DMS53 treated with DMSO at 0.1 percent for 48 hours (cell line): ENCODE data around the gene ERI2.

Experiments
- DNase-seq: peaks from one replicate; lab custom pipeline; 2025; ENCODE audit not compliant: unreplicated experiment; lab: John Stamatoyannopoulos, UW

Gene ERI2, protein sequence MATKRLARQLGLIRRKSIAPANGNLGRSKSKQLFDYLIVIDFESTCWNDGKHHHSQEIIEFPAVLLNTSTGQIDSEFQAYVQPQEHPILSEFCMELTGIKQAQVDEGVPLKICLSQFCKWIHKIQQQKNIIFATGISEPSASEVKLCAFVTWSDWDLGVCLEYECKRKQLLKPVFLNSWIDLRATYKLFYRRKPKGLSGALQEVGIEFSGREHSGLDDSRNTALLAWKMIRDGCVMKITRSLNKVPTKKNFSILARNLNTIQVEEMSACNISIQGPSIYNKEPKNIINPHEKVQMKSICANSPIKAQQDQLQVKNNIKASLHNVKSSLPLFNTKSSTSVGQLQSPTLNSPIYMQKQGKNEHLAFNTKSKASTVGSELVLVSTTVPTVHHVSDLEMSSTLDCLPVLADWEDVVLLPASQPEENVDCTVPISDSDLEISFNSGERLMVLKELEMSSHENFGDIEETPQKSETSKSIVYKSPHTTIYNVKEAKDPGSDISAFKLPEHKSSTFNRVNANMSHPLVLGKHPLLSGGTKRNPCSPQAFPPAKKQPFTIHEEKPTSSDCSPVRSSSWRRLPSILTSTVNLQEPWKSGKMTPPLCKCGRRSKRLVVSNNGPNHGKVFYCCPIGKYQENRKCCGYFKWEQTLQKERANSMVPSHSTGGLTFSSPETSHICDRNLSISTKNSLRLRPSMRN

DNA sequence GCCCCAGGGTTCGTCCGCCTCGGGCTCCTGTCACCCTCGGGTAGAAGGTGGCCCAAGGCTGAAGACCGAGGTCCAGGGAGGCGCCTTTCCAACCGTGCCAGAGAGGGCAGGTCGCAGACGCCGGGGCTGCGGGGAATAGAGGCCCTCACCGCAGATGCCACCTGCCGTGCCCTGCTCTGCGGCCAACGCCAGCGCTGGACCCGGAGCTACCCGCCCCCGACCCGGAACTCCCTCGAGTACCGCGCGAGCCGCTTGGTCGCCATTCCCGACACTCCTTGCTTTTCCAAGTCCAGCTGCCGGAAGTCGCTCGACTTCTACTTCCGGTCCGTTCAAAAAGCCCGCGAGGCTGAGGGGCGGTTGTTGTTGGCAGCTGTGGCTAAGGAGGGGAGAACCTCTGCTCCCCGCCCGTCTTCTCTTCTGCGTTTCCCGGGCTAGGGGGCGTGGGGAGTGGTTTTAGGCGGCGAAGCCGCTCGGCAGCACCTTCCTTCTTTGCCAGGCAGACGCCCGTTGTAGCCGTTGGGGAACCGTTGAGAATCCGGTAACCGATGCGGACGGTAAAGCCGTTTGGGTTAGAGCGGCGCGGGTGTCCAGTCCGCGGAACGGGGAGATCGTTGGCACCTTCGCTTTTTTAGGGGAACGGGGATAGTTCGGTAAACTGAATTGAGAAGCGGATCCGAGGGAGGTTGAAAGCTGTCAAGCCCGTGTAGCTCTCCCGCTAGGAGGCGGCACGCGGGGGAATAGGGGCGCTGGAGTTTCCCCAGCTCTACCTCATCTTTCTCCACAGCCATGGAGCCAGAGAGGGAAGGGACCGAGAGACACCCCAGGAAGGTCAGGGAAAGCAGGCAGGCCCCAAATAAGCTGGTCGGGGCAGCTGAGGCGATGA is at the start of gene ERI2, which contains the start of gene REXO5:
Gene ERI2 (minus strand): TSS at position 305 of the 883 bp plus-strand sequence. CDS start 42 bp downstream, at position 263.
Gene REXO5 (plus strand): TSS at position 360 of the 883 bp plus-strand sequence. CDS start 427 bp downstream, at position 787.
- DNase-seq, result peak; percentile 73

DNA sequence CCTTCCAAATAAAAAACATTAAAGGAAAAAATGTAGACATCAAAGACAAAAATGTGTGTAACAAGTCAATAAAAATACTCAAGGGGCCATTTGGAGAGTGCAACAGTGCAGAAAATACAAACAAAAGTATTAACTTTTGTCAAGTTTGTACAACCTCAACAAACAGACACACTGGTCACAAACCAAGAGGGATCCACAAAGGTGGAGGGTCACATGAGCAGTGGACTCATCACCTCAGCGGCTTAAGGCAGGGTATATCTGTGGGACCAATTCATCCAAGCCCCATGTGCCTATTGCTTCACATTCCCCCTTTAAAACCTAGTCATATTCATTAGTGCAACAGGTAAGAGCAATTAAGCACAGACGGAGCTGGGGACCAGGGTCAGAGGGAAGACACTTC is 48.7 kb upstream of the ERI2 start:
- peak; percentile 8 for DNase-seq

DNA sequence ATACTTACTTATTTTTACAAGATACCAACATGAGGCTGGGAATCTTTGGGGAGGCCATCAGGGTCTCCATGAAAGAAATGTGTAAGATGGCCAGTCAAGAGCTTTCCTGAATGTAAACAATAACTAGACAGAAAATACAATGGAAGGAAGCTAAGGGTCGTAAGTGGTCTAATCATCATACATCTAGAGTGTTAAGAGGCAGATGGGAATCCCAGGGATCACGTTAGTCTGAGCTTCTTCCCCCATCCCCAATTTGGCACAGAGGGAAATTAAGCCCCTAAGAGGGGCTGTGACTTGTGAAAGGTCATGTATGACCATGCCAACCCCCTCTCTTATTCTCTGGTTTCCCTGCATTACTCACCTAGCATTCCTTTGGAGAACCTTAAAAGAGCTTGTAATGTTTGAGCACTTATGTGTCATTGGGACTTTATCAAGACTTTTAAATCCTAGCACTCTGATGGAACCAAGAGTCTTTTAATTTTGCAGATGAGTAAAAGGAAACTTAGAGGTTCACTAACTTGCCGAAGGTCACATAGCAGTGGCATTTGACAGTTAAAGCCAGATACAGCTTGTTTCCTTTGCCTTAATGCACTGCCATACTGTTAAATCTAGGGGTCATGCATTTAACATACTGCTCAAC is 47.8 kb upstream of the ERI2 start:
- no peak for DNase-seq

DNA sequence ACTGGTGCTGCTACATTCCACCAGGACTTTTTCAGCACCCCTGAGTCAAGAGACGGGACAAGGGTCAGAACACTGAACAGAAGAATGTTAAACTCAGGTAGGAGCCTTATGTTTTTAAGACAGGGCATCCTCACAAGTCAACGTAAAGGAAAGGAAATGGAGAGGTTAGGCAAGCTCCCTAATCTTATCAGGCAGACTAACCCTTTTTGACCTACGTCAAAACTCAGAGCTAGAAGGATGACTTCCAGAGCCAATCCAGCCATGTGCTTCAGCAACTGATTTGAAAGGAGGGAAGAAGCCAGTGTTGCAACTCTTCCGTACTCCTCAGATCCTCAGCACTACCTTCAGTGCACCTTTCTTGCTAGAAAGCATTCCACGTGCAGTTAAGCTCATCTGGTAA is 46.9 kb upstream of the ERI2 start:
- DNase-seq, result no peak

DNA sequence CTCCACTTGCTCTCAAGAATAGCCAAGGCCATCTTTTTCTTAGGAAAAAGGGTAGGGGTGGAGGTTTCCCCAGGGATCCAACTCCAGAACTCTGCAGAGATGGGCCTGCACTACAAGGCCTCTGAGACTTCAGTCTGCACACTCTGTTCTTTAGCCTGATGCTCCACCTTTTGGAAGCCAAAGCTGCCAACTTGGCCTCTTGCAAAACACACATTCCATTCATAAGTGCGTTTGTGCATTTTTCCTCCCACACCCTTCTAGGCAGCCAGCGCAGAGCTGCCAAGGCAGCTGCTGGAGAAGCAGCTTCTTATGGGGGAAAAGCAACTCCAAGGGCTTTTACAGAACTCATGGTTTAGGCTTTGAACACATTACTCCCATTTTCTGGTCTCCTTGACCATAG is 45.3 kb upstream of the ERI2 start:
- no peak for DNase-seq

DNA sequence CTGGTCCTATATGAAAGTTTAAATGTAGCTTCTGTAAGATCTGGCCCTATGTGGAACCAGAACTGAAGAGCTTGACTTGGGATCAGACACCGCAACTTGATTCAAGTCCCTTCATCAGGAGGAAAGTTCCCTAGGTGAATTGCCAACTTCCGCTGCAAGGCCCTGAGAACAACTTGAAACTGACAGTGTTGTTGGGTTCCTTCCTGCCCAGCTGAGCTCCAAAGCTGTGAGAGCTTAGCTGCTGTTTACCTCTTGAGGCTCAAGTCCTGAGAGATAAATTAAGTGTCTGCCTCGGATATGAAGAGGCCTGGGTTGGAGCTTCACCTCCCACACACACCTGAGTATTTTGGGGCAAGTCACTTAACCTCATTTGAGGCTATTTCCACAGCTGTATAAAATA is 44.7 kb upstream of the ERI2 start:
- DNase-seq, result no peak

DNA sequence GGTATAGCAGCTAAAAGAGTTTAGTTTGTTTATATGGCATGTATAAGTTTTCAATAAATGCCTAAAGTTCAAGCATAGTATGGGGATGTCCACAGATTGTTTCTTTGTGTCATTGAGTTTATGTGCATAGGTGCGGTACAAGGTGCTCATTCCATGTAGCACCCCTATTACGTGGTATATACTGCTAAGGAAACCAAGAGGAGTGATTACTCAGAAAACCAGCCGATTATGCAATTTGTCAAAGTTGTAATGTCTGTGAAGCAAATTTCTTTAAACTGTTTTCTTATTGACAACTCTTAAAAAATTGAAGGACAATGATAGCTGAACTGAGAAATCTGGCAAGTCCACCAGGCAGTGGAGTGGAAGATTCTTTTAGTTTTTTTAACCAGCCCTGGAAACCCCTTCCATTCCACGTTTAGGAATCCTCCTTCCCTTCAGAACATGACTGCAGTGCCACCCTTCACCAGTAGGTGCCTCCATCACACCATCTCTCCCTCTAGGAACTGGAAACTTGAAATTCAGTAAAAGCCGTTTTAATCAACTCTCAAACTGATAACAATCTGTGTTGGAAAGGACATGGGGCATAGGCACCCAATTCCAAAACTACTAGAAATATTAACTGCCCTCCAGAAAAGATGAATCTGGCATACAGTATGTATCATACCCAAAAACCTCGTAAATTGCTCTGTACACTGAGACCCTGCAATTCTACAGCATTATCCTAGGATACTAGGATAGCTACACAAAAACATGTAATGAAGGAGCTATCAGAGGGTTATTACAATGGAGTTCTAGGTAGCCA is 43.5 kb upstream of the ERI2 start:
- peak; percentile 23 for DNase-seq

DNA sequence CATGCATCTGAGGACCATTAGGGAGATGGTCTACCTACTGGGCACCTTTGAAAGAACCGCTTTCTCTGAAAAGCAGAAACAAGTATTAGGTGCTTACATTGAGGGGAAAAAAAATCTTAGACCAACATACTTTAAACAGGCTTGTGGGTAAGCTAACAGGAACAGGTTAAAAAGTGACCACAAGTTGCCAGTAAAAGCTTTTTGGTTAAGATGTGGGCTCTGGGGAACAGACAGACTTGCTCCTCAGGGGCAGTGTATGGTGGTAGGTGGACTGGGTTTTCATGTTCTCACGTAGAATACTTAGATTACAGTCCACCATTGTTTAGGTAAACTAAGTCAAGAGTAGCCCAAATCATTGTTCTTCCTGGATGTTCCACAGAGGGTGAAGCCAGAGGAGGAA is 41.3 kb upstream of the ERI2 start:
- no peak for DNase-seq

DNA sequence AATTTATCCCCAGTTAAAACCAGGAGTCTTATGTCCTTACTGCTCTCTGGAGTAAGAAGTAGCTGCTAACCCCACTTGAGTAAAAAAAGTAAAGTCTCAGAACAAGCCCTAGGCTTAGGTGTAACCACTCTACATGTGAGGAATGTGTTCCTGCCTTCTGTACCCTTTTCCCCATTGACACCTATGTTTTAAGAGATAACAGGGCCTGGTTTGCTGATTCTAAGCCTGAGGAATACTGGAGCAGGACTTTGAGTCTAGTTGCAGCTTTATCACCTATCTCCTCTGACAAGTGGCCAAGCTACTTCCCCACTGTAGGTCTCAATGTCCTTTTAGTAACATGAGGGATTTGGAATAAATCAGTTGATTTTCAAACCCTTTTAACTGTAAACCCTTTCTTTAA is 40.3 kb upstream of the ERI2 start:
- DNase-seq, result no peak

DNA sequence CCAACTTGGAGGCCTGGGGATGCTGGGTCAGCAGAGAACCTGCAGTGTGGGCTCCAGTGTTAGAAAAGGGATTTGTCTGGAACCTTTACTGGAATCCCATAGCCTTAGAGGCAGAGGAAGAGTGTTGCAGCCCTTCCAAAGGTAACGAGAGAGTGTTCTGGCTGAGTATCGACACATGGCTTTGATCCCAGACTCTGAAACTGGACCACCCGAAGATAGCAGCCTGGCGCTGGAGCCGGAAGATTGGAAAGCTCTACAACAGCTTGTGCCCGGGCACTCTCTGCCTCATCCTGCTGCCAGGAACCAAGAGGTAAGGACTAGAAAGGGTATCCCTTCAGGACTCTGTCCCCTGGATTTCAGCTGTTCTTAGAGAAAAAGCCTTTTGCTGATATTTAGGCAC is 39.8 kb upstream of the ERI2 start:
- no peak for DNase-seq

DNA sequence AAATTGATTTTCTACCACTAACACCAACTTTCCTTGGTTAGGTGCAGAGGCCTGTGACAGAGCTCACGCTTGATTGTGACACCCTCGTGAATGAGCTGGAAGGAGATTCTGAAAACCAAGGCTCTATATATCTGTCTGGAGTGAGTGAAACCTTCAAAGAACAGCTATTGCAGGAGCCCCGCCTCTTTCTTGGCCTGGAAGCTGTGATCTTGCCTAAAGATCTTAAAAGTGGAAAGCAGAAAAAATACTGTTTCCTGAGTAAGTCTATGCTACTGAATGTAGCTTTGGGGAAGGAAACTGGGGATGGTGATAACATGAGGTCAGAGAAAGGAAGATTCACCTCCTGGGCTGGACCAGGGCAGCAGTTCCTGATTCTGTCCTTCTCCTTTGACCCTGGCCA is 38.3 kb upstream of the ERI2 start:
- DNase-seq, result no peak

DNA sequence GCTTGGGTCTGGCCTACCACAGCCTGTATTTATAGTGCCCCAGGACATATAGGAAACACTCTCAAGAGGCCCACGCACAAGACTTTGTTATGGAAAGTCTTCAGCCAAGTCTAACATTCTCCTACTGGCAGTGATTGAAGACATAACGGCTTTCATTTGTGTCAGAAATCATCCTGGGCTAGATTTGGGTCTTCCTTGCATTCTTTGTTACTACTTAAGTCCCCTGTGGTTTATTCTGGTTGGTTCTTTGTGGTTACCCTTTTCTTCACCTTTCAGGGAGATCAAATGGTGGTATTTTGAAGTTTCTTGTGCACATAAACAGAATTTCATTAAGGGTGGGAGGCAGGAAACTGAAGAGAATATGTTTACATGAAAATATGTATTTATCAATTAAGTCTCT is 37.8 kb upstream of the ERI2 start:
- no peak for DNase-seq

DNA sequence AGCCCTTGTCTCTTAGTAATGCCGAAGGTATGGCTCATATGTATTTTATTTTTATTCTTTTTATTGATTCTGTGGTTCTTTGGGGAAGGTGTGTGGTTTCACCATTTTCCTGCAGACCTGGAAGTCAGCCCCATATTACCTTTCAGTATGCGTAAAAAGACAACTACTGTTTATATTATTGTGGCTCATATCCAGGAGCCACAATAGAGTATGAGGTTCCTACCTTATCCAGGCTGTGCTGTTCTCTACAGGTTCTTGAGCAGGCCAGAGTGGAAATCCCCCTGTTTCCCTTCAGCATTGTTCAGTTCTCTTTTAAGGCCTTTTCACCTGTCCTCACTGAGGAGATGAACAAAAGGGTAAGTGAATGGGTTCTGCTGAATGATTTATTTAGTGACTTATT is 33.2 kb upstream of the ERI2 start:
- DNase-seq, result no peak

DNA sequence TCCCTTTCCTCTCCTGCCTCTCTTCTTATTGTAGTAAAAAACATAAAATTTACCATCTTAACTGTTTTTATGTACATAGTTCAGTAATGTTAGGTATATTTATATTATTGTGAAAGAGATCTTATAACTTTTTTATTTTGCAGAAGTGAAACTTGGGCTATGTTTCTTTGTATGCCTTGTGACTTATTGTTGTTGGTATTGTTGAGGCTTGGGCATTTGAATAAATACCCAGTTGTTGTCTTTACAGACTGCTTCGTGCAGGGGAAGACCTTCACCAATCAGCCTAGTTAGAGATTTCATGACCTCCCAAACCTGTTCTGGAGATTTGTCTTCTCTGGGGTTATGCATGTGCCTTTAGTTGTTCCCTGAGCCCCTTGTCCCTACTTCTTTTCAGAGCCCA is 32.0 kb upstream of the ERI2 start:
- no peak for DNase-seq

DNA sequence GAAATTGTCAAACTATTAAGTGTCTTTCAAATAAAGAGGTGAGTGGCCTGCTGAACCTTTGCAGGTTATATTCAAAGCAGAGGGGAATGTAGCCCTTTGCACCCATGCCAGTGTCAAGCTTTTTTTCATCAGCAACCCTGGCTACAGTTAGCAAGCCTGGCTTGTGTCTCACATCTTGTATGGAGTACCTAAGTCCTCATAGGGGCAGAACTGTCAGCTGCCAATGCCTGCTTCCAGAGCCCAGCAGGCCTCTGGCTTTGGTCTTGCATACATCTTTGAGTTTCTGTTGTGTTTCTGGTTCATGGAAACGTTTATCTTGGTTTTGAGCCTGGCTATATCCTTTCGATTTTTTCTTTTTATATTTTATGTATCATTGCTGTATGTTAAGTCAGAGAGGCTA is 26.8 kb upstream of the ERI2 start:
- no peak for DNase-seq

DNA sequence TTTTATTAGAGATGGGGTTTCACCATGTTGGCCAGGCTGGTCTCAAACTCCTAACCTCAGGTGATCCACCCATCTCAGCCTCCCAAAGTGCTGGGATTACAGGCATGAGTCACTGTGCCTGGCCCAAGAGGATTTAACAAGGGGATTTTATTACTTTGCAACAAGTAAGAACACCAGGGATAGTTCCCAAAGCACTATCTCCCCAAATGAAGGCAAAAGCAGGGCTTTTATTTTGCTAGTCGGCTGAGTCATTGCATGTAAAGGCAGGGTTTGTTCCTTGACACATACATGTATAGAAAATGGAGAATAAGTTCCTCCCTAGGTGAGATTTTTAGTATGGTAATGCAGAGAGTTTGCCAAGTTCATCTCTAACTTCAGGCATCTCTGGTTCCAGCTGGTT is 24.1 kb upstream of the ERI2 start:
- no peak for DNase-seq

DNA sequence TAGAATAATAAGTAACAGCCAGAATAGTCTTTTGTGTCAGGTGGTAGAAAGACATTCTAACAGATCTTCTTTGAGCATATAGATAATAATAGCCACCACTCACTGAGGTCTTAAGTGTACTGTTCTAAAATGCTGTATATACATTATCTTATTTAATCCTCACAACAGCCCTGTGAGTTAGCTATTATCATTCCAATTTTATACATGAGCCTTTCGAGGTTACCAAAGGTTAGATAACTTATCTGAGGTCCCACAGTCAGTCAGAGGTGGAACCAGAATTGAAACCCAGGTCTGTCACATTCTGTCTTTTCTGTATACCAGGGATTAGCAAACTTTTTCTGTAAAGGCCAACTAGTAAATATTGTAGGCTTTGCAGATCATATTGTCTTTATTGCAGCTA is 23.3 kb upstream of the ERI2 start:
- DNase-seq, result no peak

DNA sequence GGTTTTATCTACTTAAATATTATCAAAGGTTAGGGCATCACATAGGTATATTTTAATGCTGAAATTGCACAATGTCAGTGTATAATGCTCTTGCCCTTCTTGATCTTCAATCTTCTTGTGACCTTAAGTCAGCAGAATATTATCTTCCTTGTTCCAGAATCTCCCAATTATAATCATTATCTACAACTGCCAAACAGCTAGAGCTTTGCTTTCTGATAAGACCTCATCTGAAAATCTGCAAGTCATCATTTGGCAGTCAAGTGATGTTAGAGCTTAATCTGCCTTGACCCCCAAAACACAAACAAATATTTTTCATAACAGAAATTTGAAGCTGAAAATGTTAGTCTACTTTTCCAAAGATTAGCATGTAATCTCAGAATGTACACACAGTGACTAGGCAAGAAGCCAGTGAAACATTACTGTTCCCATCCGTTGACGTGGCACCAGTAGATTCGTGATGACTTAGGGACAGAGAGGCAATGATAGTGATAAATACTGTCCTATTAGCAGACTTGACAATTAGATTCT is 19.8 kb upstream of the ERI2 start:
- no peak for DNase-seq

DNA sequence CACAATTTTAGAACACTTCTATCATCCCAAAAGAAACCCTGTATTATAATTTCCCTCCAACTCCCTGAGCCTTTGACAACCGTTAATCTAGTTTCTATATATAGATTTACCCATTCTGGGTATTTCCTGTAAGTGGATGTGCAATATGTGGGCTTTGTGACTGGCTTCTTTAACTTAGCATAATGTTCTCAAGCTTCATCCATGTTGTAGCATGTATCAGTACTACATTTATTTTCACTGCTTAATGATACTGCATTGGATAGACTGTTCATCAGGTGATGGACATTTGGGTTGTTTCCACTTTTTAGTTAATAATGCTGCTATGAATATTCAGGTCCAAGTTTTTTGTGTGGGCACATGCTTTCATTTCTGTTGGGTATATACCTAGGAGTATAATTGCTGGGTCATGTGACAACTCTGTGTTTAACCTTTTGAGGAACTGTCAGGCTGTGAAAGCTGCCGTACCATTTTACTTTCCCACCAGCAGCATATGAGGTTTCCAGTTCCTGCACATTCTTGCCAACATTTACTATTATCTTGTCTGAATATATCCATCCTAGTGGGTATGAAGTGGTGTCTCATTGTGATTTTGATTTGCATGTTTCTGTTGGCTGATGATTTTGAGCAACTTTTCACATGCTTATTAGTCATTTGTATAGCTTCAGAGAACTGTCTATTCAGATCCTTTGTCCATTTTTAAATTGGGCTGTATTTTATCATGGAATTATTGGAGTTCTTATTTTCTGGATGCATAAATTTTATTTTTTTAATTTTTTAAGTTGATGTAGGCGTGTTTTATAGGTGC is 16.5 kb upstream of the ERI2 start:
- DNase-seq, result no peak
